ENCODE measurements around the gene JMJD1C. TPM values are rescaled to one million over a fixed set of nuclear protein-coding genes. Genes with fewer than 3 reads are reported as not detected.

Gene JMJD1C
- total and polyA plus RNA-seq, 2 donors (not counting 3 experiments of a cell fraction or from before 2014, with no cell fraction given) = 32.1 to 97.1 TPM

- ChIA-PET POLR2A (interaction anchor here (0.6 to 0.8 kb wide), 2 partner anchors 23 to 234 kb away, joined by 3 read pairs; no protein-coding TSS in a partner anchor), CTCF (interaction anchor here (1.1 to 1.7 kb wide), 4 partner anchors 131 to 265 kb away, joined by 3 to 4 read pairs (median 4); no protein-coding TSS in a partner anchor)
- H3K4me1 ChIP-seq (ENCODE audit: control insufficient read depth, extremely low read depth, insufficient read depth, low read length) = no peaks in the 10 kb centered on the region
- H3K36me3 ChIP-seq (ENCODE audit: control insufficient read depth in 2 of 2, extremely low read depth in 1 of 2, insufficient read depth in 2 of 2, low read length in 2 of 2) = no peaks in the 10 kb centered on the region
- no peaks in the 10 kb centered on the region for H3K9me1 ChIP-seq (replicated peaks; ENCODE audit: control insufficient read depth, extremely low read depth, insufficient read depth, low read length)
- H3K4me3 ChIP-seq (replicated peaks in 1 of 3; ENCODE audit: insufficient read depth in 1 of 3, low read depth in 1 of 3, low read length in 3 of 3) = no peak overlapping the region
- TF ChIP-seq FOS (IDR thresholded peaks at IDR 0.05; ENCODE audit: borderline replicate concordance, insufficient read depth, low read length) (no peak), POLR2A (IDR thresholded peaks at IDR 0.05; ENCODE audit: low read depth, low read length) (no peak), MYC (IDR thresholded peaks at IDR 0.05; ENCODE audit: low read depth, low read length) (no peak), CTCF (IDR thresholded peaks at IDR 0.05; ENCODE audit: extremely low read depth in 1 of 2, insufficient read depth in 1 of 2, low read depth in 1 of 2, low read length in 2 of 2) (no peak), EZH2 (IDR thresholded peaks at IDR 0.05; ENCODE audit: borderline replicate concordance, low read depth, low read length, severe bottlenecking) (no peak), POLR2AphosphoS5 (IDR thresholded peaks at IDR 0.05; ENCODE audit: insufficient read depth, low read depth, low read length) (no peak), GATA2 (IDR thresholded peaks at IDR 0.05; ENCODE audit: insufficient read depth, insufficient read length, low read depth, low read length) (no peak), MAX (IDR thresholded peaks at IDR 0.05; ENCODE audit: insufficient read depth, insufficient read length) (no peak), JUN (IDR thresholded peaks at IDR 0.05; ENCODE audit: borderline replicate concordance, insufficient read depth, insufficient read length, low read depth) (no peak)
- H3K27ac ChIP-seq (ENCODE audit: insufficient read depth, low read depth, low read length) = no peak overlapping the region
- no peak overlapping the region for H2AFZ ChIP-seq (ENCODE audit: low read depth, low read length)
- no TSS peak for BruUV-seq (replicated peaks)
- DNase-seq (ENCODE audit: low read depth, low spot score) (no peak), FAIRE-seq (no peak)
- no peak overlapping the region for H3K9ac ChIP-seq (replicated peaks; ENCODE audit: extremely low read depth, insufficient read depth, low read length)
- H4K20me1 ChIP-seq (replicated peaks; ENCODE audit: control insufficient read depth, extremely low read depth, insufficient read depth, low read length) = peaks cover 2% of the 10 kb centered on the region
- H3K79me2 ChIP-seq (ENCODE audit: control insufficient read depth, insufficient read depth, low read length) = peaks cover 80% of the 10 kb centered on the region
- dilution Hi-C loops (cut with MboI; ENCODE audit: extremely low pct_ligation_motif_present, low sequenced_read_pairs) = no loop called here
- no peak overlapping the region for H3K4me2 ChIP-seq (ENCODE audit: insufficient read depth, low read length)
- no peaks in the 10 kb centered on the region for H3K9me3 ChIP-seq (replicated peaks; ENCODE audit: control insufficient read depth, insufficient read depth, low read length)
- intact Hi-C loops (cut with micrococcal nuclease) = no loop called here
- no peaks in the 10 kb centered on the region for H3K27me3 ChIP-seq (ENCODE audit: control insufficient read depth in 2 of 2, insufficient read depth in 2 of 2, low read length in 2 of 2)
These were observed 10.3 kb downstream of the JMJD1C start for GRCh38 chr10:63455507-63455906.

Measured in endothelial cell of umbilical vein (primary cell).